Measurements from ENCODE around the gene FRMD4B. TPM values are rescaled to one million over a fixed set of nuclear protein-coding genes. Genes with fewer than 3 reads are reported as not detected.

FRMD4B gene
- total RNA-seq, 1 experiment from 2014 or later, result 0.90 TPM

DNA sequence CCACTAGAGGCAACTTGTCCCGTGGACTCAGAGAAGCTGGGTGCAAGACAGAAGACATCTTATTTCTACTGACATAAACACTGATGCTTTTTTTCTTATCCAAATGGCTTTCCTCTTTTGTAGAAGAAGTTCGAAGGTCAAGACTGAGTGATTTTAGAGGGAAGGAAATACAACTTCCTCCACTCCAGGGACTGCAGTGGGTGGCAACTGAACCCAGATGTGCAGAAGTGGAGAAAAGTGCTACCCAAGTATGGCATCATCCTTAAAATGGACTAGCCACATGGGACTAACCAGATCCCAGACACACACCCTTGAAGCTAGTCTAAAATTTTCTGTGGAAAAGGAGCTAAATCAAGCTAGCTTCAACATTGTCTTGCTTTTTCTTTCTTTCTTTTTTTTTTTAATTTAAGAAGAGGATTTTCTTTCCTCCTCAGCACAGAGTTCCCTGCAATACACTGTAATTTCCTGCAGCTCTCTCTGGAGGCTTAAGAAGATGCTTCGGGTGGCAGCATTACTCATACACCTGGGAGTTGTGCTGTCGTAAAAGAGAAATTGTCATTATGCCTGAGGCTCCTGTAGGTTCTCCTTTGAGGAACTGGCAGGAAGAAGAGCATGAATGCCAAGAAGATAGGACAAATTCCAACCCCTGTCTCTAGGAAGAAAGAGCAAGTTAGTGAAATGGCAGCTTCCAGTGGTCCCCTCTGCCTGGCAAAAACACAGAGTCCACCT, 3.8 kb upstream of the FRMD4B start:
- intact Hi-C loops (cut with micrococcal nuclease; ENCODE audit: unreplicated experiment) (no loop called here), in situ Hi-C loops (cut with HindIII; ENCODE audit: low pct_unique_long_range_greater_than_20kb, low sequenced_read_pairs) (no loop called here)
- ChIA-PET POLR2A (no interaction called here), CTCF (no interaction called here)
- no peak for DNase-seq (ENCODE audit: low read depth, low spot score)
- TF ChIP-seq, protein P1, sequence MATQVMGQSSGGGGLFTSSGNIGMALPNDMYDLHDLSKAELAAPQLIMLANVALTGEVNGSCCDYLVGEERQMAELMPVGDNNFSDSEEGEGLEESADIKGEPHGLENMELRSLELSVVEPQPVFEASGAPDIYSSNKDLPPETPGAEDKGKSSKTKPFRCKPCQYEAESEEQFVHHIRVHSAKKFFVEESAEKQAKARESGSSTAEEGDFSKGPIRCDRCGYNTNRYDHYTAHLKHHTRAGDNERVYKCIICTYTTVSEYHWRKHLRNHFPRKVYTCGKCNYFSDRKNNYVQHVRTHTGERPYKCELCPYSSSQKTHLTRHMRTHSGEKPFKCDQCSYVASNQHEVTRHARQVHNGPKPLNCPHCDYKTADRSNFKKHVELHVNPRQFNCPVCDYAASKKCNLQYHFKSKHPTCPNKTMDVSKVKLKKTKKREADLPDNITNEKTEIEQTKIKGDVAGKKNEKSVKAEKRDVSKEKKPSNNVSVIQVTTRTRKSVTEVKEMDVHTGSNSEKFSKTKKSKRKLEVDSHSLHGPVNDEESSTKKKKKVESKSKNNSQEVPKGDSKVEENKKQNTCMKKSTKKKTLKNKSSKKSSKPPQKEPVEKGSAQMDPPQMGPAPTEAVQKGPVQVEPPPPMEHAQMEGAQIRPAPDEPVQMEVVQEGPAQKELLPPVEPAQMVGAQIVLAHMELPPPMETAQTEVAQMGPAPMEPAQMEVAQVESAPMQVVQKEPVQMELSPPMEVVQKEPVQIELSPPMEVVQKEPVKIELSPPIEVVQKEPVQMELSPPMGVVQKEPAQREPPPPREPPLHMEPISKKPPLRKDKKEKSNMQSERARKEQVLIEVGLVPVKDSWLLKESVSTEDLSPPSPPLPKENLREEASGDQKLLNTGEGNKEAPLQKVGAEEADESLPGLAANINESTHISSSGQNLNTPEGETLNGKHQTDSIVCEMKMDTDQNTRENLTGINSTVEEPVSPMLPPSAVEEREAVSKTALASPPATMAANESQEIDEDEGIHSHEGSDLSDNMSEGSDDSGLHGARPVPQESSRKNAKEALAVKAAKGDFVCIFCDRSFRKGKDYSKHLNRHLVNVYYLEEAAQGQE (IDR thresholded peaks at IDR 0.05; ENCODE audit: insufficient read depth in 1 of 2, low read depth in 2 of 2, low read length in 1 of 2), result no peak
- no peak for TF ChIP-seq POLR2AphosphoS5 (IDR thresholded peaks at IDR 0.05; ENCODE audit: low read depth, low read length)
- TF ChIP-seq TCF7L2 (IDR thresholded peaks at IDR 0.05; ENCODE audit: low read depth, low read length), result no peak
- no peak for TF ChIP-seq SIN3A (IDR thresholded peaks at IDR 0.05; ENCODE audit: borderline replicate concordance, insufficient read depth, low read depth, low read length)
- TF ChIP-seq, protein P2, sequence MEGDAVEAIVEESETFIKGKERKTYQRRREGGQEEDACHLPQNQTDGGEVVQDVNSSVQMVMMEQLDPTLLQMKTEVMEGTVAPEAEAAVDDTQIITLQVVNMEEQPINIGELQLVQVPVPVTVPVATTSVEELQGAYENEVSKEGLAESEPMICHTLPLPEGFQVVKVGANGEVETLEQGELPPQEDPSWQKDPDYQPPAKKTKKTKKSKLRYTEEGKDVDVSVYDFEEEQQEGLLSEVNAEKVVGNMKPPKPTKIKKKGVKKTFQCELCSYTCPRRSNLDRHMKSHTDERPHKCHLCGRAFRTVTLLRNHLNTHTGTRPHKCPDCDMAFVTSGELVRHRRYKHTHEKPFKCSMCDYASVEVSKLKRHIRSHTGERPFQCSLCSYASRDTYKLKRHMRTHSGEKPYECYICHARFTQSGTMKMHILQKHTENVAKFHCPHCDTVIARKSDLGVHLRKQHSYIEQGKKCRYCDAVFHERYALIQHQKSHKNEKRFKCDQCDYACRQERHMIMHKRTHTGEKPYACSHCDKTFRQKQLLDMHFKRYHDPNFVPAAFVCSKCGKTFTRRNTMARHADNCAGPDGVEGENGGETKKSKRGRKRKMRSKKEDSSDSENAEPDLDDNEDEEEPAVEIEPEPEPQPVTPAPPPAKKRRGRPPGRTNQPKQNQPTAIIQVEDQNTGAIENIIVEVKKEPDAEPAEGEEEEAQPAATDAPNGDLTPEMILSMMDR (IDR thresholded peaks at IDR 0.05), result no peak
- BruUV-seq (replicated peaks), result no TSS peak
- Histone ChIP-seq H3K36me3 (ENCODE audit: control insufficient read depth, insufficient read depth, low read length) (no peaks in the 10 kb centered on the region), H3K4me1 (ENCODE audit: control insufficient read depth, insufficient read depth, low read length) (no peaks in the 10 kb centered on the region), H3K27ac (ENCODE audit: low read length) (no peak overlapping the region), H3K27me3 (ENCODE audit: control insufficient read depth, insufficient read depth, low read length) (peaks cover 12% of the 10 kb centered on the region), H3K4me3 (ENCODE audit: low read depth in 2 of 2, low read length in 2 of 2) (no peak overlapping the region), H3K9me3 (ENCODE audit: control insufficient read depth, insufficient read depth, low read depth, low read length) (no peaks in the 10 kb centered on the region)
- ATAC-seq, result no peak

DNA sequence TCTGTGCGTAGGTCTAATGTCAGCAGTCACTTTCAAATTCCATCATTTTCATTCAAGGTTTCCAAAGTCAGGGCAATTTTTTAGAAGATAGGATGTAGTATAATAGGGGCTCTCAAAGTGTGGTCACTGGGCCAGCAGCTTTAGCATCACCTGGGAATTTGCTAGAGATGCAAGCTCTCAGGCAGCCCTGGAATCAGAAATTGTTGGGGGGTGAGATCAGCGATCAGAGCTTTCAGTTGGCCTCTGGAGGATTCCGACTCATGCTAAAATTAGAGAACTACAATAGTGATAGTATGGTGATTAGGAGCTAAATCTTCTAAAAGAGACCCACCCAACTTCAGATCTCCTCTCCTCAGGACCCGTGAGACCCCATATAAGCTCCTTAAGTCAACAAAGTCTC, 2.4 kb upstream of the FRMD4B start:
- Histone ChIP-seq H3K9me3 (ENCODE audit: control insufficient read depth, insufficient read depth, low read depth, low read length) (no peaks in the 10 kb centered on the region), H3K36me3 (ENCODE audit: control insufficient read depth, insufficient read depth, low read length) (no peaks in the 10 kb centered on the region), H3K27ac (ENCODE audit: low read length) (no peak overlapping the region), H3K4me1 (ENCODE audit: control insufficient read depth, insufficient read depth, low read length) (no peaks in the 10 kb centered on the region), H3K4me3 (ENCODE audit: low read depth in 2 of 2, low read length in 2 of 2) (no peak overlapping the region), H3K27me3 (ENCODE audit: control insufficient read depth, insufficient read depth, low read length) (peaks cover 12% of the 10 kb centered on the region)
- ChIA-PET POLR2A (no interaction called here), CTCF (no interaction called here)
- DNase-seq (ENCODE audit: low read depth, low spot score) (no peak), ATAC-seq (no peak)
- TF ChIP-seq, protein P1 (IDR thresholded peaks at IDR 0.05; ENCODE audit: insufficient read depth in 1 of 2, low read depth in 2 of 2, low read length in 1 of 2), result no peak
- TF ChIP-seq, protein P2 (IDR thresholded peaks at IDR 0.05), result no peak
- TF ChIP-seq TCF7L2 (IDR thresholded peaks at IDR 0.05; ENCODE audit: low read depth, low read length) (no peak), SIN3A (IDR thresholded peaks at IDR 0.05; ENCODE audit: borderline replicate concordance, insufficient read depth, low read depth, low read length) (no peak), POLR2AphosphoS5 (IDR thresholded peaks at IDR 0.05; ENCODE audit: low read depth, low read length) (no peak)
- intact Hi-C loops (cut with micrococcal nuclease; ENCODE audit: unreplicated experiment), result no loop called here
- in situ Hi-C loops (cut with HindIII; ENCODE audit: low pct_unique_long_range_greater_than_20kb, low sequenced_read_pairs), result no loop called here
- BruUV-seq (replicated peaks), result no TSS peak
